PFSK-1 (cell line): ENCODE results near the gene ARHGAP28.

Experiments
- FOXP2 ChIP-seq: optimal IDR thresholded peaks from 2 replicates; pipeline ENCODE3; 2011; ENCODE audit warnings: borderline replicate concordance, control low read depth, inconsistent platforms; ENCODE audit not compliant: insufficient read depth; ENCODE audit errors: extremely low read length, extremely low read depth
- POLR2AphosphoS5 ChIP-seq: IDR thresholded peaks from 2 replicates; pipeline ENCODE4 v1.6.1; 2012; ENCODE audit warnings: low read depth, mild to moderate bottlenecking, control low read depth, low read length, moderate library complexity
- REST ChIP-seq, 2 experiments: IDR thresholded peaks; 2 replicates each; pipeline versions ENCODE4 v1.6.1 to v1.8.0; 2011 to 2012; ENCODE audit warnings: low read depth in 2 of 2, low read length in 2 of 2, control low read depth in 1 of 2, inconsistent platforms in 1 of 2, mild to moderate bottlenecking in 1 of 2, moderate library complexity in 1 of 2; ENCODE audit not compliant: insufficient read depth in 1 of 2
- SIN3A ChIP-seq: IDR thresholded peaks from 2 replicates; pipeline ENCODE4 v1.6.1; 2012; ENCODE audit warnings: mild to moderate bottlenecking, low read length, moderate library complexity, borderline replicate concordance; ENCODE audit not compliant: insufficient read depth
- TAF1 ChIP-seq: IDR thresholded peaks from 2 replicates; pipeline ENCODE4 v1.6.1; 2012; ENCODE audit warnings: low read length, control low read depth, borderline replicate concordance; ENCODE audit not compliant: insufficient read depth

DNA sequence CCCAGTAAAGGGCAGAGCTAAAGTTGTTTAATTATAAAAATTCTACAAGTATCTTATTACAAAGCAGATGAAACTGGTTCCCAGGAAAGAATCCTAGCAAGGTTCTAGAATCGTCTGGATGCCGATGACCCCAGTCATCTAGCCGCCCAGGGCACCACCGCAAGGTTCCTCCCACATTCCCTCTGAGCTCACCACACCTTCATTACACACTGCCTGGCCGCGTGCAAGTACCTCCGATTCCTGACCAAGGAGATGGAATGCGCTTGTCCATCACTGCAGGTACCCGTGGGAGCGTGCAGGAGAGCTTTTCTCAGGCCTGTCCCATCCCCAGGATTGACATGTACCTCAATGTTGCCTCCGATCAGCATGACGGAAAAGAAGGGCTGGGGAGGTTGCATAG lies 229.6 kb downstream of the ARHGAP28 start:
- no peak for TF ChIP-seq POLR2AphosphoS5
- no peak for TF ChIP-seq TAF1
- no peak for TF ChIP-seq REST (IDR thresholded peaks at IDR 0.05; ENCODE audit: insufficient read depth in 1 of 2, low read depth in 2 of 2, low read length in 2 of 2)
- TF ChIP-seq SIN3A: no peak
- TF ChIP-seq FOXP2: no peak
